Measurements from ENCODE around the gene UNK.
A peak's percentile ranks its signal among the peaks of the same experiment; 100 is the strongest.
"Not testable (repeated sequence)": the region's sequence is repeated elsewhere in the genome, so short reads cannot be mapped to it uniquely, and the experiment has no call there.

UNK gene

DNA sequence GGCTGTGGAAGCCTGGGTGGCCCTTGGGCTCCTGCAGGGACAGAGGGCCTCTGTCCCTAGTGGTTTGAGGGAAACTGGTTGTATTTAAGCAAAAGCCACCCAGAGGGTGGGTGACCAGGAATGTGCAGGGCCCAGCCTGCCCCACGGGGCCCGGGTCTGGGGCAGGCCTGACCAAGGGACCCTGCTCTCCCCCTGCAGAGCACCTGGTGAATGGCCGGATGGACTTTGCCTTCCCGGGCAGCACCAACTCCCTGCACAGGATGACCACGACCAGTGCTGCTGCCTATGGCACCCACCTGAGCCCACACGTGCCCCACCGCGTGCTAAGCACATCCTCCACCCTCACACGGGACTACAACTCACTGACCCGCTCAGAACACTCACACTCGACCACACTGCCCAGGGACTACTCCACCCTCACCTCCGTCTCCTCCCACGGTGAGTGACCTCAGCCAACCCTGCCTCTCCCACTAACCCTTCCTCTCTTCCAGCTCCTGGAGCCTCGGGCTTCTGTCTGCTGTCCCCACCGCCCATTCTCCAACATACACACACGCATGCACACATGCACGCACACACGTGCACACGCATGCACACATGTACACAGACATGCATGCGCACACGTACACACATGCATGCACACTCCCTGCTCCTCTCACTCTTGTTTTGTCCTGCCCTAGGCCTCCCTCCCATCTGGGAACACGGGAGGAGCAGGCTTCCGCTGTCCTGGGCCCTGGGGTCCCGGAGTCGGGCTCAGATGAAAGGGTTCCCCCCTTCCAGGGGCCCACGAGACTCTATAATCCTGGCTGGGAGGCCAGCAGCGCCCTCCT lies 30.0 kb upstream of the UNK start:
- DNase-seq (ENCODE audit: low read depth in 2 of 2) = no peak

GRCh38 chr17:75755205-75755901 lies 29.3 kb upstream of the UNK start:
- no peak for DNase-seq (ENCODE audit: low read depth in 2 of 2)

DNA sequence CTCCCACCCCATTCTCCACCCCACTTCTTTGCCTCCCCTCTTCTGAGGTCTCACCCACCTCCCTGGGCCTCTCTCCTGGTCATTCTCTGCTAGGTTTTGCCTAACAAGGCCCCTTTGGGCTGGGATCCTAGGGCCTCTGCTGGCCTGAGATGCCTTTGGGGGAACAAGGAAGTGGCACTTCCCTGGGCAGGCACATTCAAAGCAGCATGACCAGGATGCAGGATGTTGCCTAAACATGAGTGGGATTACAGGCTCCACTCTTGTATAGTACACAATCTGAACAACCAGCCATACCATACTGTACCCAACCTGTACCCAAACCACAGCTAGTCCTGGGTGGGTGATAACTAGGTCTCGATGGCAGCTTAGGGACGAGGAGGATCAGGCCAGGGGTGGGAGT lies 28.6 kb upstream of the UNK start:
- DNase-seq (ENCODE audit: low read depth in 2 of 2) = no peak

DNA sequence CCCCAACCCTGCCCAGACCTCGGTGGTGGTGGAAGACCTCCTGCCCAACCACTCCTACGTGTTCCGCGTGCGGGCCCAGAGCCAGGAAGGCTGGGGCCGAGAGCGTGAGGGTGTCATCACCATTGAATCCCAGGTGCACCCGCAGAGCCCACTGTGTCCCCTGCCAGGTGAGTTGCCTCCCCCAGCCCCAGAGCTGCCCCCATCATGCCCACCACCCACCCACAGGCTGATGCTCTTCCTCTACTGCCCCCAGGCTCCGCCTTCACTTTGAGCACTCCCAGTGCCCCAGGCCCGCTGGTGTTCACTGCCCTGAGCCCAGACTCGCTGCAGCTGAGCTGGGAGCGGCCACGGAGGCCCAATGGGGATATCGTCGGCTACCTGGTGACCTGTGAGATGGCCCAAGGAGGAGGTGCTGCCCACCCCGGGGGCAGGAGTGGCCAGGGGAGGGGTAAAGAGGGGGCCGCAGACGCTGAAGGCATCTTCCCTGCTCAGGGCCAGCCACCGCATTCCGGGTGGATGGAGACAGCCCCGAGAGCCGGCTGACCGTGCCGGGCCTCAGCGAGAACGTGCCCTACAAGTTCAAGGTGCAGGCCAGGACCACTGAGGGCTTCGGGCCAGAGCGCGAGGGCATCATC lies 28.0 kb upstream of the UNK start:
- DNase-seq (ENCODE audit: low read depth in 2 of 2) = no peak

- no peak for DNase-seq (ENCODE audit: low read depth in 2 of 2)
Measured at GRCh38 chr17:75757086-75757681, 27.4 kb upstream of the UNK start.

GRCh38 chr17:75758131-75758905 lies 26.3 kb upstream of the UNK start:
- no peak for DNase-seq (ENCODE audit: low read depth in 2 of 2)

DNA sequence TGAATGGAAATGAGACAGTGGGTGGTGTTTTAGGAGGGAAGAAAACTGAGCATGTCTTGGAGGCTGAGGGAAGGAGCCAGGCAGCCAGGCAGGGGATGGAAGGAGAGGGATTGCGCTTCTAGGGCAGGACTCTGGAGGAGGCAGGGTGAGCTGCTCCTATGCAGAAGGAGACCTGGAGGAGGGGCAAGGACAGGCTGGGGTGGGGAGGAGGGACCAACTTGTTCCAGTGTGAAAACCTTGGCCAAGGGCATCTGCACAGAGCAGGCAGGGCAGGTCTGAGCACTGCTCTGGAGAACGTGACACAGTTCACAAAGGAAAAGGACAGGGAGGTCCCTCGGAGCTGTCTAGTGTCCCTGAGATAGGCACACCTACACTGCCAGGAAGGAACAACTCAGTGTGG lies 25.1 kb upstream of the UNK start:
- DNase-seq (ENCODE audit: low read depth in 2 of 2) = no peak

DNA sequence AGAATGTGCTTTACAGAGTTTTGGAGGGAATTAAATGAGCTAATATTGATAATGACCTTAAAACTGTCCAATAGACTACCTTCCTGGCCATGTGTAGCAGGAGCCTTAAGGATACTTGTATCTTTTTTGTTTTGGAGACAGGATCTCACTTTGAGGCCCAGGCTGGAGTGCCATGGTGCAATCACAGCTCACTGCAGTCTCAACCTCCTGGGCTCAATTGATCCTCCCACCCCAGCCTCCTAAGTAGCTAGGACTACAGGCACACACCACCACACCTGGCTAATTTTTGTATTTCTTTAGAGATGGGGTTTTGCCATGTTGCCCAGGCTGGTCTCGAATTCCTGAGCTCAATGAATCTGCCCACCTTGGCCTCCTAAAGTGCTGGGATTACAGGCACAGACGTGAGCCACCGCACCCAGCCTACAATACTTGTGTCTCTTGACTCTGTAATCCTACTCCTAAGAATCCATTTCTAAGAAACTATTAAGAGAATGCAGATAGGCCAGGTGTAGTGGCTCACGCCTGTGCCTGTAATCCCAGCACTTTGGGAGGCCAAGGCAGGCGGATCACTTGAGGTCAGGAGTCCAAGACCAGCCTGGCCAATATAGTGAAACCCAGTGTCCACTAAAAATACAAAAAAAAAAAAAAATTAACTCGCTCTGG lies 24.5 kb upstream of the UNK start:
- DNase-seq (ENCODE audit: low read depth in 2 of 2) = not testable (repeated sequence)

DNA sequence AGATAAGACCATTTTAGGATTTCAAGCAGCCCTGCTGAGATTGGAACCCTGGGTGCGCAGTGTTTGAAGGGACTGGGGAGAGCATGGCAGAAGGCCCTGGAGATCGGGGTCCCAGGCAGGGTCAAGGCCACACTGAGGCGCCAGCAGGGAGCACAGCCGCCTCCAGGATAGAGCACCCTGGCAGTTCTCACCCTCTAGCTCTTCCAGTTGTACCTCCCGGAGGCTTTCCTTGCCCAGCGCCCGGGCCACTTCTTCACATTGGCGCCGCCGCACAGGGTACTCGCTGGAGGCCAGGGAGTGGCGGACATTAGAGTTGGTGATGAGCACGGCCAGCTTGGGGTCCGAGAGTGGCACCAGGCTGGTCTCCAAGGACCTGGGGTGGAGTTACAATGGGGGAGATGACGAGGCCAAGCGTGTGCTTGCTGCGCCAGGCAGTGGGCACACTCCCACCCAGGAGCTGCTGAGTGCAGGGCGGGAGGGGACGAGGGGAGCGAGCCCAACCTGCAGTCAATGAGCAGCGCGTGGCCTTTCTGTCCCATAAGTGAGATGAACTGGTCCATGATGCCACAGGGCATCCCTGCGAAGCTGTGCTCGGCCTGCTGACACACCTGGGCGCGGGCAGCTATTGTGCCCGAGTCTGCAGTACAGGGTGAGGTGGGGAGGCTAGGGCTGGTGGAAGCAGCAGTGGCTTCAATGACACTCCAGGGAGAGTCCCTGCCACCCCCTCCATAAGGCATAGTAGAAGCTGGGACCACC lies 21.9 kb upstream of the UNK start:
- DNase-seq (ENCODE audit: low read depth in 2 of 2) = no peak

DNA sequence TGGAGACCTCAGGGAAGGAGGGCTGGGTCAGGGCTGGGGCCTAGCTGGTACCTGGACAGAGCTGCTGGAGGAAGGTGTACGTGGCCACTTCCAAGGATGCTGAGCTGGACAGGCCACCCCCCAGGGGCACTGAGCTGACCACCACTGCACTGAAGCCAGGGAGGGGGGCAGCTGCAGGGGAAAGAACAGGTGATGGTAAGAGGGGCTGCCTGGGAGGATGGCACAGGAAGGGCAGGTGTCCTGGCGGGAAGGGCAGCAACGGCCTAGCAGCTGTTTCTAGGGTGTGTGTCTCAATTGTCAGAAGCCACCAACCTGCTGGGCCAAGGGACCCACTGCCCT lies 21.4 kb upstream of the UNK start:
- no peak for DNase-seq (ENCODE audit: low read depth in 2 of 2)

GRCh38 chr17:75763613-75764416 lies 20.8 kb upstream of the UNK start:
- DNase-seq (ENCODE audit: low read depth in 2 of 2) = no peak

DNA sequence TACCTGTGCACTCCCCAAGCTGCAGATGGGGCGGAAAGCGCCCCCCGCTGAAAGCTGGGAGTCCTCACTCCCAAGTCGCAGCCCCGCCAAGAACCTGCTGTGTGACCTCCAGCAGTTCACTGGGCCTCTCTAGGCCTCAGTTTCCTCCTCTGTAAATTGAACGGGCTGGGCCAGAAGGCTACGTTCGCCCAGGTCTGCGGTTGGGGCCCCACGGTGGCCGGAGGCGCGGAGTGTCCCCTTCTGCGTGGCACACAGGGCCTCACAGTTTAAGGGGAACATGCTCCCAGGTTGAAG lies 20.2 kb upstream of the UNK start:
- DNase-seq (ENCODE audit: low read depth in 2 of 2) = no peak

DNA sequence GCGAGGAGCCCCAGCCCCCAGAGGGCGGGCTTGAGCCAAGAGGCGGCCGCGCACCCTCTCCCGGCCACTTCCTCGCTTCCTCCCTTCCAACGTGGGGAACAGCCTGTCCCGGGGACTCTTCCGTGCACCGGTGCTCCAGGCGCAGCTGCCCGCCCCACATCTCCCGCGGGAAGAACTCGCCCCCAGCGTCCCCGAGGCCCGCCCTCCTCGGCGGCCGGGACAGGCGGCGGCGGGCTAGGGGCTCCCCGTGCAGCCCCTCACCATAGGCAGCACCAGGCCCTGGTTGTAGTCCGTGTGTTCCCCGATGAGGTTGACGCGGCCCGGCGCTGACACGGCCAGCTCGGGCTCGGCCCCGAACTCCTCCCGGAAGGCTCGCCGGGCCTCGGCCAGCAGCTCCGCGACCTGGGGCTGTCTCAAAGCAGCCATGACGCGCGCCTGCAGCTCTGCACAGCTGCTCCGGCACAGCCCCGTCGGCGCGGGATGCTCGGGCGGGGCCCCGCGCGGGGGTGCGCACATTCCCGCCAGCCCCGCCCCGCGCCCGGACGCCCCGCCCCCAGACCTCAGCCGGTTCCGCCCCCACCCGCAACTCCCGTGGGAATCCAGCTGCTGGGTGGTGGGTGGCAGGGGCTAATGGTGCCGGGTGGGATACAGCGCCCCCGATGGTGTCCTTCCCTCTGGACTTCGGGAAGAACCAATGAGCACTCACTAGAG lies 19.7 kb upstream of the UNK start, which contains the start of gene GALK1:
Gene GALK1 (minus strand): TSS at position 482 of the 711 bp plus-strand sequence. CDS start 56 bp downstream, at position 426.
- DNase-seq (ENCODE audit: low read depth in 2 of 2) = peak; percentile 43 to 46

DNA sequence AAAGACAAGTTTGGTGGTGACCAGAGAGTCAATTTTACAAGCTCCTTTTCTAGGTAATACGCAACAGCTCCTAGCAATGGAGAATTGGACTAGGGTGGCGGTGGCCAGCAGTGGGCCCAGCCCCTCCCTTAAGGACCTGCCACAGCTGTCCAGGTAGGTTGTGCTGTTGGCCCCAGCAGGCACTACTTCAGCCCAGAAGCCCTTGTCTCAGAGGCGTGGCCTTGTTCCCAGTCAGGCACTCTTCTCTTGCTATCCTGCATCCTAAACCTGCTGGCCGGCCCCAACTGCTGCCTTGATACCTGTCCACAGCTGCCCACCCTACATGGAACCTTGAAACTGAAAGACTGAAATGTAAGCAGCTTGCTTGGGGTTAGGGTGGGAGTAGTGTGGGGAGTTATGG lies 18.6 kb upstream of the UNK start:
- no peak for DNase-seq (ENCODE audit: low read depth in 2 of 2)

- no peak for DNase-seq (ENCODE audit: low read depth in 2 of 2)
Measured at GRCh38 chr17:75767881-75768280, 16.7 kb upstream of the UNK start.

- DNase-seq (ENCODE audit: low read depth in 2 of 2) = no peak
Measured at GRCh38 chr17:75769536-75769935, 15.1 kb upstream of the UNK start.

- no peak for DNase-seq (ENCODE audit: low read depth in 2 of 2)
Measured at GRCh38 chr17:75771334-75772281, 13.0 kb upstream of the UNK start.

Data from activated CD8-positive, alpha-beta memory T cell treated with anti-CD3 and anti-CD28 coated beads for 4 hours (primary cell).